Endothelial cell of umbilical vein (primary cell): Measurements from ENCODE around the gene RBM38.

ENCODE experiments used
- EZH2 ChIP-seq: IDR thresholded peaks from 2 replicates; pipeline ENCODE4 v1.6.1; 2012; ENCODE audit warnings: borderline replicate concordance, low read depth, mild to moderate bottlenecking, moderate library complexity, low read length, inconsistent platforms; ENCODE audit not compliant: severe bottlenecking
- FOS ChIP-seq: IDR thresholded peaks from 2 replicates; pipeline ENCODE4 v1.6.1; 2011; ENCODE audit warnings: mild to moderate bottlenecking, low read length, moderate library complexity, borderline replicate concordance; ENCODE audit not compliant: insufficient read depth
- GATA2 ChIP-seq: IDR thresholded peaks from 2 replicates; pipeline ENCODE4 v1.7.0; 2011; ENCODE audit warnings: low read depth, mild to moderate bottlenecking, moderate library complexity, mixed read lengths, low read length; ENCODE audit not compliant: insufficient read length, insufficient read depth
- JUN ChIP-seq: IDR thresholded peaks from 2 replicates; pipeline ENCODE4 v1.6.1; 2011; ENCODE audit warnings: borderline replicate concordance, low read depth; ENCODE audit not compliant: insufficient read length, insufficient read depth
- MAX ChIP-seq: IDR thresholded peaks from 2 replicates; pipeline ENCODE4 v1.6.1; 2011; ENCODE audit not compliant: insufficient read depth, insufficient read length
- MYC ChIP-seq: IDR thresholded peaks from one replicate; pipeline ENCODE4 v1.6.1; 2011; ENCODE audit warnings: mild to moderate bottlenecking, low read depth, low read length
- POLR2A ChIP-seq: IDR thresholded peaks from 2 replicates; pipeline ENCODE4 v1.6.1; 2012; ENCODE audit warnings: low read depth, mild to moderate bottlenecking, control low read depth, low read length
- POLR2AphosphoS5 ChIP-seq: IDR thresholded peaks from 2 replicates; pipeline ENCODE4 v1.6.1; 2012; ENCODE audit warnings: low read depth, mild to moderate bottlenecking, control low read depth, low read length, moderate library complexity; ENCODE audit not compliant: insufficient read depth
- TF ChIP-seq, protein P1 (sequence below), 2 donors: IDR thresholded peaks; 1 replicate in 1 of 2; 2 replicates in 1 of 2; pipeline ENCODE4 v1.5.1; 2011; ENCODE audit warnings: low read length in 2 of 2, mild to moderate bottlenecking in 2 of 2, moderate library complexity in 2 of 2, control low read depth in 1 of 2, inconsistent platforms in 1 of 2, low read depth in 1 of 2; ENCODE audit not compliant: insufficient read depth in 1 of 2; ENCODE audit errors: extremely low read depth in 1 of 2

DNA sequence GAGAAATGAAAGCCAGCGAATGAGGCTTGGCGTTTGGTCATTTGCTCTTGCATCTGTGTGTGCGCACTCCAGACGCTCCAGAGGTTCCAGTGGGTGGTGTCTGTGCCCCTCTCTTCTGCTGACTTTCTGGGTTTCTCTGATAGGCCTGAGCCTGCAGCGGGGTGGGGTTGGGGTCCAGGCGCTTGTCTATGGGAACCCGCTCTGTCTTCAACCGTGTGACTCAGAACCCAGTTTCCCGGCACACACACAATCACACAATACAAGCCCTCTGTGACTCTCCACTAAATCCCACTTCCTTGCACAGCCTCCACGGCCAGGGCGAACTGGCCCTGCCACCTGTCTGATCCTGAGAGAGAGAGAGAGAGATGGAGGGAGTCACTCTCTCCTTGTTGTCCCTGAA, 24.6 kb downstream of the RBM38 start:
- TF ChIP-seq, protein P1, sequence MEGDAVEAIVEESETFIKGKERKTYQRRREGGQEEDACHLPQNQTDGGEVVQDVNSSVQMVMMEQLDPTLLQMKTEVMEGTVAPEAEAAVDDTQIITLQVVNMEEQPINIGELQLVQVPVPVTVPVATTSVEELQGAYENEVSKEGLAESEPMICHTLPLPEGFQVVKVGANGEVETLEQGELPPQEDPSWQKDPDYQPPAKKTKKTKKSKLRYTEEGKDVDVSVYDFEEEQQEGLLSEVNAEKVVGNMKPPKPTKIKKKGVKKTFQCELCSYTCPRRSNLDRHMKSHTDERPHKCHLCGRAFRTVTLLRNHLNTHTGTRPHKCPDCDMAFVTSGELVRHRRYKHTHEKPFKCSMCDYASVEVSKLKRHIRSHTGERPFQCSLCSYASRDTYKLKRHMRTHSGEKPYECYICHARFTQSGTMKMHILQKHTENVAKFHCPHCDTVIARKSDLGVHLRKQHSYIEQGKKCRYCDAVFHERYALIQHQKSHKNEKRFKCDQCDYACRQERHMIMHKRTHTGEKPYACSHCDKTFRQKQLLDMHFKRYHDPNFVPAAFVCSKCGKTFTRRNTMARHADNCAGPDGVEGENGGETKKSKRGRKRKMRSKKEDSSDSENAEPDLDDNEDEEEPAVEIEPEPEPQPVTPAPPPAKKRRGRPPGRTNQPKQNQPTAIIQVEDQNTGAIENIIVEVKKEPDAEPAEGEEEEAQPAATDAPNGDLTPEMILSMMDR (IDR thresholded peaks at IDR 0.05; ENCODE audit: extremely low read depth in 1 of 2, insufficient read depth in 1 of 2, low read depth in 1 of 2, low read length in 2 of 2) = no peak
- no peak for TF ChIP-seq EZH2
- TF ChIP-seq POLR2AphosphoS5 = no peak
- TF ChIP-seq POLR2A = no peak
- TF ChIP-seq MAX = no peak
- no peak for TF ChIP-seq MYC
- no peak for TF ChIP-seq FOS
- no peak for TF ChIP-seq JUN
- no peak for TF ChIP-seq GATA2
